HepG2 (cell line): ENCODE data around the gene LRP1-AS. TPM values are rescaled to one million over a fixed set of nuclear protein-coding genes. Genes with fewer than 3 reads are reported as not detected.

ENCODE experiments used
- KLF11 ChIP-seq: IDR thresholded peaks from 2 replicates; pipeline ENCODE4 v1.6.1; 2016; ENCODE audit warnings: missing compliant biosample characterization
- MEF2D ChIP-seq: sonication (generic); formaldehyde crosslinking; IDR thresholded peaks from 2 replicates; pipeline ENCODE4 v1.5.1; 2020; ENCODE audit warnings: mild to moderate bottlenecking, missing genetic modification reagents
- NCOA2 ChIP-seq: sonication (generic); formaldehyde crosslinking; IDR thresholded peaks from 2 replicates; pipeline ENCODE4 v1.8.0; 2022; ENCODE audit warnings: inconsistent platforms
- NR2C2 ChIP-seq: sonication (generic); formaldehyde crosslinking; IDR thresholded peaks from 2 replicates; pipeline ENCODE4 v1.4.0; 2020; ENCODE audit warnings: missing genetic modification reagents, mild to moderate bottlenecking, moderate library complexity, borderline replicate concordance
- RARG ChIP-seq: sonication (generic); formaldehyde crosslinking; IDR thresholded peaks from 2 replicates; pipeline ENCODE4 v1.4.0; 2020; ENCODE audit warnings: low read depth, mild to moderate bottlenecking, missing genetic modification reagents
- SMYD3 ChIP-seq: sonication (generic); formaldehyde crosslinking; IDR thresholded peaks from 2 replicates; pipeline ENCODE4 v1.8.1; 2023; ENCODE audit warnings: mild to moderate bottlenecking, missing genetic modification reagents
- STAG1 ChIP-seq: sonication (generic); formaldehyde crosslinking; IDR thresholded peaks from 2 replicates; pipeline ENCODE4 v1.4.0; 2020; ENCODE audit warnings: missing genetic modification reagents
- TCF7L2 ChIP-seq: IDR thresholded peaks from 2 replicates; pipeline ENCODE4 v1.6.1; 2011; ENCODE audit warnings: mild to moderate bottlenecking, low read depth, low read length, moderate library complexity
- ZFP90 ChIP-seq: sonication (generic); formaldehyde crosslinking; IDR thresholded peaks from 2 replicates; pipeline ENCODE4 v1.8.0; 2022; ENCODE audit warnings: missing genetic modification reagents, mild to moderate bottlenecking, inconsistent platforms, borderline replicate concordance
- ZNF451 ChIP-seq: sonication (generic); formaldehyde crosslinking; IDR thresholded peaks from 2 replicates; pipeline ENCODE4 v1.5.0; 2020; ENCODE audit warnings: mild to moderate bottlenecking, missing genetic modification reagents
- ZNF567 ChIP-seq: sonication (generic); formaldehyde crosslinking; IDR thresholded peaks from 2 replicates; pipeline ENCODE4 v1.8.1; 2023; ENCODE audit warnings: mild to moderate bottlenecking, missing genetic modification reagents, borderline replicate concordance
- polyA plus RNA-seq, 8 experiments: library from polyadenylated mRNA; depleted of rRNA in 3 of 8; stranded (reverse) in 7 of 8; unstranded in 1 of 8; fragments of >200 nt; fragmentation: Illumina TruSeq in 4 of 8; extraction: Trizol in 4 of 8; gene quantifications; 2 replicates each; pipeline versions ENCODE4 v1.2.1 to v1.2.3, GENCODE V29; 2011 to 2016; ENCODE audit warnings: low read depth in 4 of 8, missing spikeins in 1 of 8, mixed read lengths in 1 of 8; ENCODE audit not compliant: insufficient read depth in 1 of 8
- total RNA-seq, 5 experiments: library from RNA; depleted of rRNA; stranded (reverse); fragments of >200 nt; fragmentation: Illumina TruSeq; extraction: Trizol; gene quantifications; 2 replicates each; pipeline ENCODE4 v1.2.3, GENCODE V29; 2016; ENCODE audit warnings: low read depth in 1 of 5
- TF ChIP-seq, protein P1 (sequence below): sonication (generic); formaldehyde crosslinking; IDR thresholded peaks from 2 replicates; pipeline ENCODE4 v1.8.1; 2023; ENCODE audit warnings: mild to moderate bottlenecking, missing genetic modification reagents
- TF ChIP-seq, protein P2 (sequence below): sonication (generic); formaldehyde crosslinking; IDR thresholded peaks from 2 replicates; pipeline ENCODE4 v1.8.1; 2023; ENCODE audit warnings: mild to moderate bottlenecking, moderate library complexity, missing genetic modification reagents
- TF ChIP-seq, protein P3 (sequence below): sonication (generic); formaldehyde crosslinking; conservative IDR thresholded peaks from 2 replicates; pipeline ENCODE4 v1.8.0; 2022; ENCODE audit warnings: mild to moderate bottlenecking, moderate library complexity, missing genetic modification reagents
- TF ChIP-seq, protein P4 (sequence below), 2 experiments: sonication (generic) in 1 of 2; formaldehyde crosslinking in 1 of 2; IDR thresholded peaks; 2 replicates each; pipeline versions ENCODE4 v1.6.1 to v1.9.0; 2014 to 2022; ENCODE audit warnings: antibody characterized with exemption in 1 of 2, borderline replicate concordance in 1 of 2, inconsistent platforms in 1 of 2, low read depth in 1 of 2, missing genetic modification reagents in 1 of 2

LRP1-AS gene
- total and polyA plus RNA-seq, 2 of the 13 experiments (the other 11 are each of a cell fraction or from before 2014, with no cell fraction given) = 0.20 TPM; not detected in 1

DNA sequence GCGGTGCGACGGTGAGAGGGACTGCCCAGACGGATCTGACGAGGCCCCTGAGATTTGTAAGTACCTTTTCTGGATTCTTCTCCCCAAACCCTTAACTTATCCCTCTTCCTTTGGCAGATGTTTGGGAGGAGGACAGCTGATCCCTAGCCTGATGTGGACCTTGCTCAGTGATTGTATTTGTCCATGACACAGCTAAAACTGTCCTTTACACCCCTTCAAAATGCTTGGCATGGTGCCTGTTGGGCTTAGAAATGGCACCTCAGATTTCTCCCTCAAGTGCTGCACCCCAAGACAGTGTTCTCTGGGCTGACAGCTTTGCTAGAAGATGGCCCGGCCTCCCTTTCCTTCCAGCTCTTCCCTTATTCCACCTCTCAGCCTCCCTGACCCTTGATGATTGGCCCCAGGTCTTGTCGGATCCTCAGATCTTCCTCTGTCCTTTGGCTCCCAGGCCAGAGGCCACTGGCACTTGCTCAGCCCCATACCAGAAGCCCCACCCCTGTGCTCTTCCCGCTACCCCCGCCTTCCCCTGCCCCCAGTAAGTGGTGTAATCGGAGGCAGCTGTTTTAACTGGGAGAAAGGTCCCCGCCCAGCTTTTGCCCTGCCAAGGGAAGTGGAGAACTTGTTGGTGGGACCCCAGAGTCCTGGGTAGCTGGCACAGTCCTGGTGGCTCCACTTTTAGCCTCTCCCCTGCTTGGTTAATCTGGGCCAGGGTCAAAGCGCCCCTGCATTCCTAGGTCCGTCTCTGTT lies 8.7 kb downstream of the LRP1-AS start (continued):
- TF ChIP-seq TCF7L2 (peak; percentile 40; the same call in 1 of the 2 replicates), STAG1 (no peak), MEF2D (CRISPR knock-in tag) (peak; percentile 71; the same call in 1 of the 2 replicates), NR2C2 (CRISPR knock-in tag) (peak; percentile 62; the same call in 1 of the 2 replicates), NCOA2 (CRISPR knock-in tag) (peak; percentile 68), ZFP90 (no peak), RARG (CRISPR knock-in tag) (no peak), SMYD3 (CRISPR knock-in tag) (no peak), ZNF567 (CRISPR knock-in tag) (no peak), KLF11 (no peak), ZNF451 (CRISPR knock-in tag) (no peak)
- TF ChIP-seq, protein P1, sequence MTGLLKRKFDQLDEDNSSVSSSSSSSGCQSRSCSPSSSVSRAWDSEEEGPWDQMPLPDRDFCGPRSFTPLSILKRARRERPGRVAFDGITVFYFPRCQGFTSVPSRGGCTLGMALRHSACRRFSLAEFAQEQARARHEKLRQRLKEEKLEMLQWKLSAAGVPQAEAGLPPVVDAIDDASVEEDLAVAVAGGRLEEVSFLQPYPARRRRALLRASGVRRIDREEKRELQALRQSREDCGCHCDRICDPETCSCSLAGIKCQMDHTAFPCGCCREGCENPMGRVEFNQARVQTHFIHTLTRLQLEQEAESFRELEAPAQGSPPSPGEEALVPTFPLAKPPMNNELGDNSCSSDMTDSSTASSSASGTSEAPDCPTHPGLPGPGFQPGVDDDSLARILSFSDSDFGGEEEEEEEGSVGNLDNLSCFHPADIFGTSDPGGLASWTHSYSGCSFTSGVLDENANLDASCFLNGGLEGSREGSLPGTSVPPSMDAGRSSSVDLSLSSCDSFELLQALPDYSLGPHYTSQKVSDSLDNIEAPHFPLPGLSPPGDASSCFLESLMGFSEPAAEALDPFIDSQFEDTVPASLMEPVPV = no peak
- TF ChIP-seq, protein P2, sequence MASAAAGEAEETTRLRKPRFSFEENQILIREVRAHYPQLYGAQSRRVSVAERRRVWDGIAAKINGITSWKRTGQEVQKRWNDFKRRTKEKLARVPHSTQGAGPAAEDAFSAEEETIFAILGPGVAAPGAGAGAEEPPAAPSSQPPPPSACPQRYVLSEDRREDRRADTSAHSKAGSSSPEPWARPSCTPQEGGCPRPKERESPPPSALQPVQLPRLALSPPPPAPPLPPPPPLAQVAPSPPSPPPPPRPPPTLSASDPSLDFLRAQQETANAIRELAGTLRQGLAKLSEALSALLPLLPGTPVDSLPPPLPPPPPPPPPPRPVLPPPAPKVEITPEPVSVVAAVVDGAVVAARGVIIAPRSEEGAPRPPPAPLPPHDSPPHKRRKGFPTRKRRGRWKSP = 0 out of 2 replicates have a peak, but pooled peaks have one; percentile 20
- TF ChIP-seq, protein P3, sequence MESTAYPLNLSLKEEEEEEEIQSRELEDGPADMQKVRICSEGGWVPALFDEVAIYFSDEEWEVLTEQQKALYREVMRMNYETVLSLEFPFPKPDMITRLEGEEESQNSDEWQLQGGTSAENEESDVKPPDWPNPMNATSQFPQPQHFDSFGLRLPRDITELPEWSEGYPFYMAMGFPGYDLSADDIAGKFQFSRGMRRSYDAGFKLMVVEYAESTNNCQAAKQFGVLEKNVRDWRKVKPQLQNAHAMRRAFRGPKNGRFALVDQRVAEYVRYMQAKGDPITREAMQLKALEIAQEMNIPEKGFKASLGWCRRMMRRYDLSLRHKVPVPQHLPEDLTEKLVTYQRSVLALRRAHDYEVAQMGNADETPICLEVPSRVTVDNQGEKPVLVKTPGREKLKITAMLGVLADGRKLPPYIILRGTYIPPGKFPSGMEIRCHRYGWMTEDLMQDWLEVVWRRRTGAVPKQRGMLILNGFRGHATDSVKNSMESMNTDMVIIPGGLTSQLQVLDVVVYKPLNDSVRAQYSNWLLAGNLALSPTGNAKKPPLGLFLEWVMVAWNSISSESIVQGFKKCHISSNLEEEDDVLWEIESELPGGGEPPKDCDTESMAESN = 0 out of 2 replicates have a peak, but pooled peaks have one; percentile 38
- TF ChIP-seq, protein P4, sequence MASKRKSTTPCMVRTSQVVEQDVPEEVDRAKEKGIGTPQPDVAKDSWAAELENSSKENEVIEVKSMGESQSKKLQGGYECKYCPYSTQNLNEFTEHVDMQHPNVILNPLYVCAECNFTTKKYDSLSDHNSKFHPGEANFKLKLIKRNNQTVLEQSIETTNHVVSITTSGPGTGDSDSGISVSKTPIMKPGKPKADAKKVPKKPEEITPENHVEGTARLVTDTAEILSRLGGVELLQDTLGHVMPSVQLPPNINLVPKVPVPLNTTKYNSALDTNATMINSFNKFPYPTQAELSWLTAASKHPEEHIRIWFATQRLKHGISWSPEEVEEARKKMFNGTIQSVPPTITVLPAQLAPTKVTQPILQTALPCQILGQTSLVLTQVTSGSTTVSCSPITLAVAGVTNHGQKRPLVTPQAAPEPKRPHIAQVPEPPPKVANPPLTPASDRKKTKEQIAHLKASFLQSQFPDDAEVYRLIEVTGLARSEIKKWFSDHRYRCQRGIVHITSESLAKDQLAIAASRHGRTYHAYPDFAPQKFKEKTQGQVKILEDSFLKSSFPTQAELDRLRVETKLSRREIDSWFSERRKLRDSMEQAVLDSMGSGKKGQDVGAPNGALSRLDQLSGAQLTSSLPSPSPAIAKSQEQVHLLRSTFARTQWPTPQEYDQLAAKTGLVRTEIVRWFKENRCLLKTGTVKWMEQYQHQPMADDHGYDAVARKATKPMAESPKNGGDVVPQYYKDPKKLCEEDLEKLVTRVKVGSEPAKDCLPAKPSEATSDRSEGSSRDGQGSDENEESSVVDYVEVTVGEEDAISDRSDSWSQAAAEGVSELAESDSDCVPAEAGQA (IDR thresholded peaks at IDR 0.05; ENCODE audit: low read depth) = no peak
- TF ChIP-seq, protein P4 (CRISPR knock-in tag; IDR thresholded peaks at IDR 0.05; ENCODE audit: borderline replicate concordance) = no peak
